K562 treated with DMSO at 1 percent for 4 hours (cell line): ENCODE data around the gene RP9. TPM values are rescaled to one million over a fixed set of nuclear protein-coding genes. Genes with fewer than 3 reads are reported as not detected.

Experiments
- total RNA-seq: library from RNA; unstranded; fragments of 300-600 nt; gene quantifications from 2 replicates; pipeline ENCODE4 v1.2.3, GENCODE V29; 2022; ENCODE audit not compliant: insufficient read depth

Gene RP9
- 20.9 and 23.9 TPM in 2 replicates for total RNA-seq

GRCh38 chr7:33109005-33109757, at the start of gene RP9:
RP9 (minus strand) TSS chr7:33109404; CDS start chr7:33109372, 32 bp downstream.

GRCh38 chr7:33128990-33129805, 20.0 kb upstream of the RP9 start, which contains the start of gene BBS9:
BBS9 (plus strand) TSS chr7:33129564; CDS start chr7:33146253, 16,689 bp downstream.

GRCh38 chr7:33062023-33062781, 47.0 kb downstream of the RP9 start, which contains the start of gene NT5C3A:
NT5C3A (minus strand) TSS chr7:33062776; CDS start chr7:33062705, 71 bp downstream.

Other genes starting within 250 kb of the RP9 start
- 20.8 and 28.3 TPM in 2 replicates for gene KBTBD2, start 217.6 kb downstream of the RP9 start, total RNA-seq
- gene FKBP9, start 152.0 kb downstream of the RP9 start, total RNA-seq: 34.4 and 62.5 TPM in 2 replicates
- gene NT5C3A, start 46.6 kb downstream of the RP9 start, total RNA-seq: 20.1 and 21.4 TPM in 2 replicates
- gene BBS9, start 20.2 kb upstream of the RP9 start, total RNA-seq: 0.50 and 1.7 TPM in 2 replicates